WTC11 (cell line): ENCODE data around the gene ST13. TPM values are rescaled to one million over a fixed set of nuclear protein-coding genes. Genes with fewer than 3 reads are reported as not detected.

ENCODE experiments used
- ATAC-seq: fragments of 200-7000 bp; cut with Tn5 transposase; 2 replicates; pipeline ENCODE4 v1.10.0; 2021; ENCODE audit warnings: mild to moderate bottlenecking, moderate library complexity
- CTCF ChIA-PET: fragments of 300-600 bp; sonication (Branson Sonifier 250); formaldehyde crosslinking; loops from one replicate; lab custom pipeline; 2021; ENCODE audit warnings: antibody characterized with exemption; lab: Charles Lee
- POLR2A ChIA-PET: fragments of 350-600 bp; sonication (Branson Sonifier 250); formaldehyde crosslinking; loops from one replicate; lab custom pipeline; 2021; ENCODE audit warnings: antibody characterized with exemption; lab: Charles Lee
- DNase-seq: peaks from one replicate; pipeline ENCODE4 v3.0.0; 2021; ENCODE audit warnings: low spot score
- H3K27ac Mint-ChIP-seq: 2 replicates; pipeline ENCODE4 v1.8.0; 2021; ENCODE audit warnings: mixed read lengths
- H3K27me3 Mint-ChIP-seq: 2 replicates; pipeline ENCODE4 v1.8.0; 2021; ENCODE audit warnings: low read depth, mild to moderate bottlenecking, moderate library complexity, mixed read lengths
- H3K36me3 Mint-ChIP-seq: 2 replicates; pipeline ENCODE4 v1.8.0; 2021; ENCODE audit warnings: mixed read lengths
- H3K4me1 Mint-ChIP-seq: 2 replicates; pipeline ENCODE4 v1.8.0; 2022; ENCODE audit warnings: mixed read lengths
- H3K4me3 Mint-ChIP-seq: 2 replicates; pipeline ENCODE4 v1.8.0; 2021; ENCODE audit warnings: mild to moderate bottlenecking, moderate library complexity, mixed read lengths
- H3K9me3 Mint-ChIP-seq: 2 replicates; pipeline ENCODE4 v1.8.0; 2021; ENCODE audit warnings: mixed read lengths
- ELF4 ChIP-seq: sonication (generic); formaldehyde crosslinking; IDR thresholded peaks from 2 replicates; pipeline ENCODE4 v1.8.1; 2022; ENCODE audit warnings: low read depth, mild to moderate bottlenecking, moderate library complexity, missing genetic modification reagents
- FOXP1 ChIP-seq: sonication (generic); formaldehyde crosslinking; IDR thresholded peaks from 2 replicates; pipeline ENCODE4 v1.8.0; 2022; ENCODE audit warnings: missing genetic modification reagents, mild to moderate bottlenecking, moderate library complexity, borderline replicate concordance
- HMGA2 ChIP-seq: fragments of 250-450 bp; sonication (Bioruptor Pico); IDR thresholded peaks from 2 replicates; pipeline ENCODE4 v1.4.0; 2021; ENCODE audit warnings: mild to moderate bottlenecking, moderate library complexity
- JAZF1 ChIP-seq: fragments of 250-450 bp; sonication (Bioruptor Pico); IDR thresholded peaks from 2 replicates; pipeline ENCODE4 v1.9.0; 2021; ENCODE audit warnings: moderate library complexity, mild to moderate bottlenecking, inconsistent platforms
- NFATC4 ChIP-seq: fragments of 250-450 bp; sonication (Bioruptor Pico); IDR thresholded peaks from 2 replicates; pipeline ENCODE4 v1.9.0; 2021; ENCODE audit warnings: mild to moderate bottlenecking
- NR2C2 ChIP-seq: sonication (generic); formaldehyde crosslinking; IDR thresholded peaks from 2 replicates; pipeline ENCODE4 v1.8.0; 2022; ENCODE audit warnings: mild to moderate bottlenecking, missing genetic modification reagents
- OVOL2 ChIP-seq: fragments of 250-450 bp; sonication (Bioruptor Pico); IDR thresholded peaks from 2 replicates; pipeline ENCODE4 v1.9.0; 2021; ENCODE audit warnings: mild to moderate bottlenecking, borderline replicate concordance
- RELA ChIP-seq: sonication (generic); formaldehyde crosslinking; IDR thresholded peaks from 2 replicates; pipeline ENCODE4 v1.8.1; 2022; ENCODE audit warnings: missing genetic modification reagents, mild to moderate bottlenecking, borderline replicate concordance
- TEAD4 ChIP-seq: sonication (generic); formaldehyde crosslinking; IDR thresholded peaks from 2 replicates; pipeline ENCODE4 v1.8.0; 2022; ENCODE audit warnings: mild to moderate bottlenecking, missing genetic modification reagents
- ZNF121 ChIP-seq: sonication (generic); formaldehyde crosslinking; IDR thresholded peaks from 2 replicates; pipeline ENCODE4 v1.8.0; 2023; ENCODE audit warnings: missing genetic modification reagents
- total RNA-seq: library from RNA; stranded (reverse); gene quantifications from 3 replicates; pipeline ENCODE4 v1.2.3, GENCODE V29; 2021
- TF ChIP-seq, protein P1 (sequence below): sonication (generic); formaldehyde crosslinking; IDR thresholded peaks from 2 replicates; pipeline ENCODE4 v1.8.1; 2022; ENCODE audit warnings: mild to moderate bottlenecking, missing genetic modification reagents, moderate library complexity, borderline replicate concordance
- TF ChIP-seq, protein P2 (sequence below): sonication (generic); formaldehyde crosslinking; IDR thresholded peaks from 2 replicates; pipeline ENCODE4 v1.8.0; 2022; ENCODE audit warnings: mild to moderate bottlenecking, missing genetic modification reagents
- TF ChIP-seq, protein P3 (sequence below): fragments of 200-600 bp; IDR thresholded peaks from 2 replicates; pipeline ENCODE4 v1.8.0; 2022; ENCODE audit warnings: antibody characterized with exemption
- TF ChIP-seq, protein P4 (sequence below): sonication (generic); formaldehyde crosslinking; IDR thresholded peaks from 2 replicates; pipeline ENCODE4 v1.8.0; 2022; ENCODE audit warnings: mild to moderate bottlenecking, missing genetic modification reagents
- TF ChIP-seq, protein P5 (sequence below): fragments of 250-450 bp; sonication (Bioruptor Pico); conservative IDR thresholded peaks from 2 replicates; pipeline ENCODE4 v1.9.0; 2021; ENCODE audit warnings: mild to moderate bottlenecking
- TF ChIP-seq, protein P6 (sequence below): fragments of 250-450 bp; sonication (Bioruptor Pico); IDR thresholded peaks from 2 replicates; pipeline ENCODE4 v1.9.0; 2021; ENCODE audit warnings: mild to moderate bottlenecking
- TF ChIP-seq, protein P7 (sequence below): sonication (generic); formaldehyde crosslinking; IDR thresholded peaks from 2 replicates; pipeline ENCODE4 v1.8.1; 2022; ENCODE audit warnings: low read depth, mild to moderate bottlenecking, moderate library complexity, missing genetic modification reagents, borderline replicate concordance
- TF ChIP-seq, protein P8 (sequence below): sonication (generic); formaldehyde crosslinking; IDR thresholded peaks from 2 replicates; pipeline ENCODE4 v1.8.0; 2023; ENCODE audit warnings: missing genetic modification reagents
- TF ChIP-seq, protein P9 (sequence below): sonication (generic); formaldehyde crosslinking; IDR thresholded peaks from 2 replicates; pipeline ENCODE4 v1.8.0; 2023; ENCODE audit warnings: mild to moderate bottlenecking, missing genetic modification reagents
- TF ChIP-seq, protein P10 (sequence below): sonication (generic); formaldehyde crosslinking; IDR thresholded peaks from 2 replicates; pipeline ENCODE4 v1.8.1; 2023; ENCODE audit warnings: mild to moderate bottlenecking, missing genetic modification reagents

The ST13 gene
- total RNA-seq, 1 experiment from 2014 or later, result 289 TPM

DNA sequence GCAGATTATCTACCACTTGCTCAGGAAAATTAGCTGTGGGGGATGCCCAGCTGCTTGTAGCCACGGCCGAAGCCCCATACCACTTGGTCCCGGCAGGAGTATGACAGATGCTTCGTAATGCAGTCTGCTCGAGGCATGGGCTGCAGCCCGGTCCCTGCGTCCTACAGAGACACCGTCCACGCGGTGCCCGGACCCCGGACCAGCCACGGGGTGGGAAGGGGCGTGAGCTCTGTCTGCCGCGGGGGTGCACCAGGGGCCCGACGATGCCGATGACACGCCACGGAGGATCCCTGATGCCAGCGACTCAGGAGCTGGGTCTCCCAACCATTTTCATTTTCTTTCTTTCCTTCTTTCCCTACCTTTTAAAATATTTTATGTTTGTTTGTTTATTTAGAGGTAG is 67.3 kb downstream of the ST13 start:
- no peaks in the 10 kb centered on the region for H3K27me3 Mint-ChIP-seq
- peaks cover 11% of the 10 kb centered on the region for H3K4me1 Mint-ChIP-seq
- H3K9me3 Mint-ChIP-seq, result no peaks in the 10 kb centered on the region
- ATAC-seq (no peak), DNase-seq (no peak)
- H3K4me3 Mint-ChIP-seq, result no peak overlapping the region
- H3K36me3 Mint-ChIP-seq, result peaks cover 31% of the 10 kb centered on the region
- CTCF ChIA-PET, result no interaction called here
- POLR2A ChIA-PET, result no interaction called here
- no peak for TF ChIP-seq ZNF121 (CRISPR knock-in tag)
- TF ChIP-seq HMGA2 (CRISPR knock-in tag), result no peak
- TF ChIP-seq JAZF1 (CRISPR knock-in tag), result no peak
- TF ChIP-seq, protein P1, sequence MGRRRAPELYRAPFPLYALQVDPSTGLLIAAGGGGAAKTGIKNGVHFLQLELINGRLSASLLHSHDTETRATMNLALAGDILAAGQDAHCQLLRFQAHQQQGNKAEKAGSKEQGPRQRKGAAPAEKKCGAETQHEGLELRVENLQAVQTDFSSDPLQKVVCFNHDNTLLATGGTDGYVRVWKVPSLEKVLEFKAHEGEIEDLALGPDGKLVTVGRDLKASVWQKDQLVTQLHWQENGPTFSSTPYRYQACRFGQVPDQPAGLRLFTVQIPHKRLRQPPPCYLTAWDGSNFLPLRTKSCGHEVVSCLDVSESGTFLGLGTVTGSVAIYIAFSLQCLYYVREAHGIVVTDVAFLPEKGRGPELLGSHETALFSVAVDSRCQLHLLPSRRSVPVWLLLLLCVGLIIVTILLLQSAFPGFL (CRISPR knock-in tag), result no peak
- TF ChIP-seq NR2C2 (CRISPR knock-in tag), result no peak
- TF ChIP-seq, protein P2, sequence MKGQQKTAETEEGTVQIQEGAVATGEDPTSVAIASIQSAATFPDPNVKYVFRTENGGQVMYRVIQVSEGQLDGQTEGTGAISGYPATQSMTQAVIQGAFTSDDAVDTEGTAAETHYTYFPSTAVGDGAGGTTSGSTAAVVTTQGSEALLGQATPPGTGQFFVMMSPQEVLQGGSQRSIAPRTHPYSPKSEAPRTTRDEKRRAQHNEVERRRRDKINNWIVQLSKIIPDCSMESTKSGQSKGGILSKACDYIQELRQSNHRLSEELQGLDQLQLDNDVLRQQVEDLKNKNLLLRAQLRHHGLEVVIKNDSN (CRISPR knock-in tag), result no peak
- TF ChIP-seq, protein P3, sequence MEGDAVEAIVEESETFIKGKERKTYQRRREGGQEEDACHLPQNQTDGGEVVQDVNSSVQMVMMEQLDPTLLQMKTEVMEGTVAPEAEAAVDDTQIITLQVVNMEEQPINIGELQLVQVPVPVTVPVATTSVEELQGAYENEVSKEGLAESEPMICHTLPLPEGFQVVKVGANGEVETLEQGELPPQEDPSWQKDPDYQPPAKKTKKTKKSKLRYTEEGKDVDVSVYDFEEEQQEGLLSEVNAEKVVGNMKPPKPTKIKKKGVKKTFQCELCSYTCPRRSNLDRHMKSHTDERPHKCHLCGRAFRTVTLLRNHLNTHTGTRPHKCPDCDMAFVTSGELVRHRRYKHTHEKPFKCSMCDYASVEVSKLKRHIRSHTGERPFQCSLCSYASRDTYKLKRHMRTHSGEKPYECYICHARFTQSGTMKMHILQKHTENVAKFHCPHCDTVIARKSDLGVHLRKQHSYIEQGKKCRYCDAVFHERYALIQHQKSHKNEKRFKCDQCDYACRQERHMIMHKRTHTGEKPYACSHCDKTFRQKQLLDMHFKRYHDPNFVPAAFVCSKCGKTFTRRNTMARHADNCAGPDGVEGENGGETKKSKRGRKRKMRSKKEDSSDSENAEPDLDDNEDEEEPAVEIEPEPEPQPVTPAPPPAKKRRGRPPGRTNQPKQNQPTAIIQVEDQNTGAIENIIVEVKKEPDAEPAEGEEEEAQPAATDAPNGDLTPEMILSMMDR, result no peak
- TF ChIP-seq, protein P4, sequence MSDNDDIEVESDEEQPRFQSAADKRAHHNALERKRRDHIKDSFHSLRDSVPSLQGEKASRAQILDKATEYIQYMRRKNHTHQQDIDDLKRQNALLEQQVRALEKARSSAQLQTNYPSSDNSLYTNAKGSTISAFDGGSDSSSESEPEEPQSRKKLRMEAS (CRISPR knock-in tag), result no peak
- TF ChIP-seq ELF4 (CRISPR knock-in tag), result no peak
- no peak for TF ChIP-seq TEAD4 (CRISPR knock-in tag)
- no peak for TF ChIP-seq FOXP1 (CRISPR knock-in tag)
- TF ChIP-seq, protein P5, sequence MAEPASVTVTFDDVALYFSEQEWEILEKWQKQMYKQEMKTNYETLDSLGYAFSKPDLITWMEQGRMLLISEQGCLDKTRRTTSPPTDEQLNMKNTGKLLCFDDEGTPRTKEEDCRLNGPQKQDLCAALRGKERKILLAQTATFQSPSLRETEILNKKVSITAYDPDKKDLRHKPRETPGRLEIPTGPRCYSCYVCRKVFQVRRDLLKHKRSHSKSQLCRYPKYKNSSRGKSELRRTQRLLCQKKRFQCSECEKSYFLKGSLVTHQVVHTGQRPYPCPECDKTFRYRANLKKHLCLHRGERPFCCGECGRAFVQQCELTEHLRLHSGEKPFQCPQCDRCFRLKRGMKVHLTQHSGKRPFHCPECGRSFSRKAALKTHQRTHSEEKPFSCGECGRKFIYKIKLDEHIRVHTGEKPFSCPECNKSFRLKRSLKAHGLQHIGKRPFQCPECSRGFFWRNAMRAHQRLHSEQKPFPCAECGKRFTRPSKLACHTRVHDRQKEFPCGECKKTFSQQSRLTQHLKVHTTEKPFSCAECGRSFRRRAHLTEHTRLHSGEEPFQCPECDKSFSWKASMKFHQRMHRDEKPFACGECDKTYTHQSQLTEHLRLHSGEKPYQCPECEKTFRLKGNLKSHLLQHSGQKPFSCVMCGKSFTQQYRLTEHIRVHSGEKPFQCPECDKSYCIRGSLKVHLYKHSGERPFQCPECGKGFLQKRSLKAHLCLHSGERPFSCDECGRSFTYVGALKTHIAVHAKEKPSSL (CRISPR knock-in tag), result no peak
- TF ChIP-seq NFATC4 (CRISPR knock-in tag), result no peak
- no peak for TF ChIP-seq OVOL2 (CRISPR knock-in tag)
- H3K27ac Mint-ChIP-seq, result peak overlapping the region; percentile 29; the same call in 1 of the 2 replicates

DNA sequence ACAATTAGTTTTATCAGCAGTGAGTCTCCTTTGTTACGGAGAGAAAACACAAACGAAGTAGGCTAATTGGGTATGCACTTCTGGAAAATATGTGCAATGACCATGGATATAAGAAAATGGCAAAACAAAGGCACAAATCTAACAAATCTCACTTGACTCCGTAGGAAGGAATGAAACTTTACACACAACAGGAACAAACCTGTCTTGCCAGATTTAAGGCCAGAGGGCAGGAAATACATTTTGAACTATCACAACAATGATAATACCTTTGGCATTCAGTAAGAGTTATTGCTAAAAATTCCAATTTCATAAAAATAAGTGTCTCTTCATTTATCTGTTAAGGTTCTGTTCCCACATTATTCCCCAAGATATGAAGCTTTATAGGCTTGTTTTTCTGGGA is 73.9 kb downstream of the ST13 start:
- H3K4me3 Mint-ChIP-seq, result no peak overlapping the region
- TF ChIP-seq, protein P6, sequence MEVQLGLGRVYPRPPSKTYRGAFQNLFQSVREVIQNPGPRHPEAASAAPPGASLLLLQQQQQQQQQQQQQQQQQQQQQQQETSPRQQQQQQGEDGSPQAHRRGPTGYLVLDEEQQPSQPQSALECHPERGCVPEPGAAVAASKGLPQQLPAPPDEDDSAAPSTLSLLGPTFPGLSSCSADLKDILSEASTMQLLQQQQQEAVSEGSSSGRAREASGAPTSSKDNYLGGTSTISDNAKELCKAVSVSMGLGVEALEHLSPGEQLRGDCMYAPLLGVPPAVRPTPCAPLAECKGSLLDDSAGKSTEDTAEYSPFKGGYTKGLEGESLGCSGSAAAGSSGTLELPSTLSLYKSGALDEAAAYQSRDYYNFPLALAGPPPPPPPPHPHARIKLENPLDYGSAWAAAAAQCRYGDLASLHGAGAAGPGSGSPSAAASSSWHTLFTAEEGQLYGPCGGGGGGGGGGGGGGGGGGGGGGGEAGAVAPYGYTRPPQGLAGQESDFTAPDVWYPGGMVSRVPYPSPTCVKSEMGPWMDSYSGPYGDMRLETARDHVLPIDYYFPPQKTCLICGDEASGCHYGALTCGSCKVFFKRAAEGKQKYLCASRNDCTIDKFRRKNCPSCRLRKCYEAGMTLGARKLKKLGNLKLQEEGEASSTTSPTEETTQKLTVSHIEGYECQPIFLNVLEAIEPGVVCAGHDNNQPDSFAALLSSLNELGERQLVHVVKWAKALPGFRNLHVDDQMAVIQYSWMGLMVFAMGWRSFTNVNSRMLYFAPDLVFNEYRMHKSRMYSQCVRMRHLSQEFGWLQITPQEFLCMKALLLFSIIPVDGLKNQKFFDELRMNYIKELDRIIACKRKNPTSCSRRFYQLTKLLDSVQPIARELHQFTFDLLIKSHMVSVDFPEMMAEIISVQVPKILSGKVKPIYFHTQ (CRISPR knock-in tag), result no peak
- no peak for TF ChIP-seq RELA (CRISPR knock-in tag)
- TF ChIP-seq, protein P7, sequence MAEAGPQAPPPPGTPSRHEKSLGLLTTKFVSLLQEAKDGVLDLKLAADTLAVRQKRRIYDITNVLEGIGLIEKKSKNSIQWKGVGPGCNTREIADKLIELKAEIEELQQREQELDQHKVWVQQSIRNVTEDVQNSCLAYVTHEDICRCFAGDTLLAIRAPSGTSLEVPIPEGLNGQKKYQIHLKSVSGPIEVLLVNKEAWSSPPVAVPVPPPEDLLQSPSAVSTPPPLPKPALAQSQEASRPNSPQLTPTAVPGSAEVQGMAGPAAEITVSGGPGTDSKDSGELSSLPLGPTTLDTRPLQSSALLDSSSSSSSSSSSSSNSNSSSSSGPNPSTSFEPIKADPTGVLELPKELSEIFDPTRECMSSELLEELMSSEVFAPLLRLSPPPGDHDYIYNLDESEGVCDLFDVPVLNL (CRISPR knock-in tag), result no peak
- TF ChIP-seq, protein P8, sequence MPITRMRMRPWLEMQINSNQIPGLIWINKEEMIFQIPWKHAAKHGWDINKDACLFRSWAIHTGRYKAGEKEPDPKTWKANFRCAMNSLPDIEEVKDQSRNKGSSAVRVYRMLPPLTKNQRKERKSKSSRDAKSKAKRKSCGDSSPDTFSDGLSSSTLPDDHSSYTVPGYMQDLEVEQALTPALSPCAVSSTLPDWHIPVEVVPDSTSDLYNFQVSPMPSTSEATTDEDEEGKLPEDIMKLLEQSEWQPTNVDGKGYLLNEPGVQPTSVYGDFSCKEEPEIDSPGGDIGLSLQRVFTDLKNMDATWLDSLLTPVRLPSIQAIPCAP (CRISPR knock-in tag), result no peak
- TF ChIP-seq, protein P9, sequence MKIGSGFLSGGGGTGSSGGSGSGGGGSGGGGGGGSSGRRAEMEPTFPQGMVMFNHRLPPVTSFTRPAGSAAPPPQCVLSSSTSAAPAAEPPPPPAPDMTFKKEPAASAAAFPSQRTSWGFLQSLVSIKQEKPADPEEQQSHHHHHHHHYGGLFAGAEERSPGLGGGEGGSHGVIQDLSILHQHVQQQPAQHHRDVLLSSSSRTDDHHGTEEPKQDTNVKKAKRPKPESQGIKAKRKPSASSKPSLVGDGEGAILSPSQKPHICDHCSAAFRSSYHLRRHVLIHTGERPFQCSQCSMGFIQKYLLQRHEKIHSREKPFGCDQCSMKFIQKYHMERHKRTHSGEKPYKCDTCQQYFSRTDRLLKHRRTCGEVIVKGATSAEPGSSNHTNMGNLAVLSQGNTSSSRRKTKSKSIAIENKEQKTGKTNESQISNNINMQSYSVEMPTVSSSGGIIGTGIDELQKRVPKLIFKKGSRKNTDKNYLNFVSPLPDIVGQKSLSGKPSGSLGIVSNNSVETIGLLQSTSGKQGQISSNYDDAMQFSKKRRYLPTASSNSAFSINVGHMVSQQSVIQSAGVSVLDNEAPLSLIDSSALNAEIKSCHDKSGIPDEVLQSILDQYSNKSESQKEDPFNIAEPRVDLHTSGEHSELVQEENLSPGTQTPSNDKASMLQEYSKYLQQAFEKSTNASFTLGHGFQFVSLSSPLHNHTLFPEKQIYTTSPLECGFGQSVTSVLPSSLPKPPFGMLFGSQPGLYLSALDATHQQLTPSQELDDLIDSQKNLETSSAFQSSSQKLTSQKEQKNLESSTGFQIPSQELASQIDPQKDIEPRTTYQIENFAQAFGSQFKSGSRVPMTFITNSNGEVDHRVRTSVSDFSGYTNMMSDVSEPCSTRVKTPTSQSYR (CRISPR knock-in tag), result no peak
- TF ChIP-seq, protein P10, sequence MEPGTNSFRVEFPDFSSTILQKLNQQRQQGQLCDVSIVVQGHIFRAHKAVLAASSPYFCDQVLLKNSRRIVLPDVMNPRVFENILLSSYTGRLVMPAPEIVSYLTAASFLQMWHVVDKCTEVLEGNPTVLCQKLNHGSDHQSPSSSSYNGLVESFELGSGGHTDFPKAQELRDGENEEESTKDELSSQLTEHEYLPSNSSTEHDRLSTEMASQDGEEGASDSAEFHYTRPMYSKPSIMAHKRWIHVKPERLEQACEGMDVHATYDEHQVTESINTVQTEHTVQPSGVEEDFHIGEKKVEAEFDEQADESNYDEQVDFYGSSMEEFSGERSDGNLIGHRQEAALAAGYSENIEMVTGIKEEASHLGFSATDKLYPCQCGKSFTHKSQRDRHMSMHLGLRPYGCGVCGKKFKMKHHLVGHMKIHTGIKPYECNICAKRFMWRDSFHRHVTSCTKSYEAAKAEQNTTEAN (CRISPR knock-in tag), result no peak

More for the DNA sequence above, 73.9 kb downstream of the ST13 start:
- no peak for DNase-seq
- H3K36me3 Mint-ChIP-seq, result peaks cover 13% of the 10 kb centered on the region
- POLR2A ChIA-PET, result no interaction called here
- no peaks in the 10 kb centered on the region for H3K27me3 Mint-ChIP-seq
- no peaks in the 10 kb centered on the region for H3K4me1 Mint-ChIP-seq
- H3K9me3 Mint-ChIP-seq, result no peaks in the 10 kb centered on the region
- CTCF ChIA-PET, result interaction anchor here (1.8 kb wide), 1 partner anchor 99 kb away, joined by 6 read pairs; no protein-coding TSS in a partner anchor
- peak overlapping the region; percentile 37; the same call in 1 of the 2 replicates for H3K27ac Mint-ChIP-seq
- ATAC-seq, result no peak
